WTC11 (cell line): Measurements from ENCODE around the gene HNRNPC. TPM values are rescaled to one million over a fixed set of nuclear protein-coding genes. Genes with fewer than 3 reads are reported as not detected.

Experiments used
- ATAC-seq: fragments of 200-7000 bp; cut with Tn5 transposase; 2 replicates; pipeline ENCODE4 v1.10.0; 2021; ENCODE audit warnings: mild to moderate bottlenecking, moderate library complexity
- CTCF ChIA-PET: fragments of 300-600 bp; sonication (Branson Sonifier 250); formaldehyde crosslinking; loops from one replicate; lab custom pipeline; 2021; ENCODE audit warnings: antibody characterized with exemption; lab: Charles Lee
- POLR2A ChIA-PET: fragments of 350-600 bp; sonication (Branson Sonifier 250); formaldehyde crosslinking; loops from one replicate; lab custom pipeline; 2021; ENCODE audit warnings: antibody characterized with exemption; lab: Charles Lee
- DNase-seq: peaks from one replicate; pipeline ENCODE4 v3.0.0; 2021; ENCODE audit warnings: low spot score
- H3K27ac Mint-ChIP-seq: 2 replicates; pipeline ENCODE4 v1.8.0; 2021; ENCODE audit warnings: mixed read lengths
- H3K27me3 Mint-ChIP-seq: 2 replicates; pipeline ENCODE4 v1.8.0; 2021; ENCODE audit warnings: low read depth, mild to moderate bottlenecking, moderate library complexity, mixed read lengths
- H3K36me3 Mint-ChIP-seq: 2 replicates; pipeline ENCODE4 v1.8.0; 2021; ENCODE audit warnings: mixed read lengths
- H3K4me1 Mint-ChIP-seq: 2 replicates; pipeline ENCODE4 v1.8.0; 2022; ENCODE audit warnings: mixed read lengths
- H3K4me3 Mint-ChIP-seq: 2 replicates; pipeline ENCODE4 v1.8.0; 2021; ENCODE audit warnings: mild to moderate bottlenecking, moderate library complexity, mixed read lengths
- H3K9me3 Mint-ChIP-seq: 2 replicates; pipeline ENCODE4 v1.8.0; 2021; ENCODE audit warnings: mixed read lengths
- AFF4 ChIP-seq: sonication (generic); formaldehyde crosslinking; IDR thresholded peaks from 2 replicates; pipeline ENCODE4 v1.8.1; 2023; ENCODE audit warnings: mild to moderate bottlenecking, missing genetic modification reagents, borderline replicate concordance
- ATF2 ChIP-seq: sonication (generic); formaldehyde crosslinking; IDR thresholded peaks from 2 replicates; pipeline ENCODE4 v1.8.1; 2022; ENCODE audit warnings: low read depth, missing genetic modification reagents, borderline replicate concordance
- E2F1 ChIP-seq: sonication (generic); formaldehyde crosslinking; IDR thresholded peaks from 2 replicates; pipeline ENCODE4 v1.8.0; 2022; ENCODE audit warnings: mild to moderate bottlenecking, missing genetic modification reagents
- E2F4 ChIP-seq: sonication (generic); formaldehyde crosslinking; IDR thresholded peaks from 2 replicates; pipeline ENCODE4 v1.8.1; 2022; ENCODE audit warnings: low read depth, mild to moderate bottlenecking, moderate library complexity, missing genetic modification reagents, borderline replicate concordance
- IRF2 ChIP-seq: sonication (generic); formaldehyde crosslinking; IDR thresholded peaks from 2 replicates; pipeline ENCODE4 v1.8.0; 2022; ENCODE audit warnings: low read depth, missing genetic modification reagents, borderline replicate concordance
- NFATC4 ChIP-seq: fragments of 250-450 bp; sonication (Bioruptor Pico); IDR thresholded peaks from 2 replicates; pipeline ENCODE4 v1.9.0; 2021; ENCODE audit warnings: mild to moderate bottlenecking
- PRRX2 ChIP-seq: fragments of 250-450 bp; sonication (Bioruptor Pico); IDR thresholded peaks from 2 replicates; pipeline ENCODE4 v1.8.0; 2021; ENCODE audit warnings: mild to moderate bottlenecking
- ZNF425 ChIP-seq: fragments of 250-450 bp; sonication (Bioruptor Pico); conservative IDR thresholded peaks from 2 replicates; pipeline ENCODE4 v1.9.0; 2021; ENCODE audit warnings: mild to moderate bottlenecking
- total RNA-seq: library from RNA; stranded (reverse); gene quantifications from 3 replicates; pipeline ENCODE4 v1.2.3, GENCODE V29; 2021
- TF ChIP-seq, protein P1 (sequence below): fragments of 250-450 bp; sonication (Bioruptor Pico); IDR thresholded peaks from 2 replicates; pipeline ENCODE4 v1.8.0; 2021; ENCODE audit warnings: mild to moderate bottlenecking
- TF ChIP-seq, protein P2 (sequence below): sonication (generic); formaldehyde crosslinking; IDR thresholded peaks from 2 replicates; pipeline ENCODE4 v1.8.1; 2023; ENCODE audit warnings: mild to moderate bottlenecking, missing genetic modification reagents, moderate library complexity
- TF ChIP-seq, protein P3 (sequence below): fragments of 250-450 bp; sonication (Bioruptor Pico); IDR thresholded peaks from 2 replicates; pipeline ENCODE4 v1.9.0; 2021; ENCODE audit warnings: mild to moderate bottlenecking
- TF ChIP-seq, protein P4 (sequence below): sonication (generic); formaldehyde crosslinking; IDR thresholded peaks from 2 replicates; pipeline ENCODE4 v1.8.1; 2022; ENCODE audit warnings: missing genetic modification reagents, borderline replicate concordance

Gene HNRNPC
- total RNA-seq, 1 experiment from 2014 or later = 982 TPM

GRCh38 chr14:21200752-21201461, 68.3 kb downstream of the HNRNPC start:
- TF ChIP-seq, protein P1, sequence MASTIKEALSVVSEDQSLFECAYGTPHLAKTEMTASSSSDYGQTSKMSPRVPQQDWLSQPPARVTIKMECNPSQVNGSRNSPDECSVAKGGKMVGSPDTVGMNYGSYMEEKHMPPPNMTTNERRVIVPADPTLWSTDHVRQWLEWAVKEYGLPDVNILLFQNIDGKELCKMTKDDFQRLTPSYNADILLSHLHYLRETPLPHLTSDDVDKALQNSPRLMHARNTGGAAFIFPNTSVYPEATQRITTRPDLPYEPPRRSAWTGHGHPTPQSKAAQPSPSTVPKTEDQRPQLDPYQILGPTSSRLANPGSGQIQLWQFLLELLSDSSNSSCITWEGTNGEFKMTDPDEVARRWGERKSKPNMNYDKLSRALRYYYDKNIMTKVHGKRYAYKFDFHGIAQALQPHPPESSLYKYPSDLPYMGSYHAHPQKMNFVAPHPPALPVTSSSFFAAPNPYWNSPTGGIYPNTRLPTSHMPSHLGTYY (CRISPR knock-in tag) = 0 out of 2 replicates have a peak, but pooled peaks have one; percentile 57
- no peak for TF ChIP-seq E2F1 (CRISPR knock-in tag)
- no peak for TF ChIP-seq AFF4
- no peak for TF ChIP-seq ATF2 (CRISPR knock-in tag)
- no peak for TF ChIP-seq E2F4
- TF ChIP-seq, protein P2, sequence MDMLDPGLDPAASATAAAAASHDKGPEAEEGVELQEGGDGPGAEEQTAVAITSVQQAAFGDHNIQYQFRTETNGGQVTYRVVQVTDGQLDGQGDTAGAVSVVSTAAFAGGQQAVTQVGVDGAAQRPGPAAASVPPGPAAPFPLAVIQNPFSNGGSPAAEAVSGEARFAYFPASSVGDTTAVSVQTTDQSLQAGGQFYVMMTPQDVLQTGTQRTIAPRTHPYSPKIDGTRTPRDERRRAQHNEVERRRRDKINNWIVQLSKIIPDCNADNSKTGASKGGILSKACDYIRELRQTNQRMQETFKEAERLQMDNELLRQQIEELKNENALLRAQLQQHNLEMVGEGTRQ (CRISPR knock-in tag) = no peak
- TF ChIP-seq NFATC4 (CRISPR knock-in tag) = peak; percentile 61
- TF ChIP-seq, protein P3, sequence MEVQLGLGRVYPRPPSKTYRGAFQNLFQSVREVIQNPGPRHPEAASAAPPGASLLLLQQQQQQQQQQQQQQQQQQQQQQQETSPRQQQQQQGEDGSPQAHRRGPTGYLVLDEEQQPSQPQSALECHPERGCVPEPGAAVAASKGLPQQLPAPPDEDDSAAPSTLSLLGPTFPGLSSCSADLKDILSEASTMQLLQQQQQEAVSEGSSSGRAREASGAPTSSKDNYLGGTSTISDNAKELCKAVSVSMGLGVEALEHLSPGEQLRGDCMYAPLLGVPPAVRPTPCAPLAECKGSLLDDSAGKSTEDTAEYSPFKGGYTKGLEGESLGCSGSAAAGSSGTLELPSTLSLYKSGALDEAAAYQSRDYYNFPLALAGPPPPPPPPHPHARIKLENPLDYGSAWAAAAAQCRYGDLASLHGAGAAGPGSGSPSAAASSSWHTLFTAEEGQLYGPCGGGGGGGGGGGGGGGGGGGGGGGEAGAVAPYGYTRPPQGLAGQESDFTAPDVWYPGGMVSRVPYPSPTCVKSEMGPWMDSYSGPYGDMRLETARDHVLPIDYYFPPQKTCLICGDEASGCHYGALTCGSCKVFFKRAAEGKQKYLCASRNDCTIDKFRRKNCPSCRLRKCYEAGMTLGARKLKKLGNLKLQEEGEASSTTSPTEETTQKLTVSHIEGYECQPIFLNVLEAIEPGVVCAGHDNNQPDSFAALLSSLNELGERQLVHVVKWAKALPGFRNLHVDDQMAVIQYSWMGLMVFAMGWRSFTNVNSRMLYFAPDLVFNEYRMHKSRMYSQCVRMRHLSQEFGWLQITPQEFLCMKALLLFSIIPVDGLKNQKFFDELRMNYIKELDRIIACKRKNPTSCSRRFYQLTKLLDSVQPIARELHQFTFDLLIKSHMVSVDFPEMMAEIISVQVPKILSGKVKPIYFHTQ (CRISPR knock-in tag) = 0 out of 2 replicates have a peak, but pooled peaks have one; percentile 31
- TF ChIP-seq, protein P4, sequence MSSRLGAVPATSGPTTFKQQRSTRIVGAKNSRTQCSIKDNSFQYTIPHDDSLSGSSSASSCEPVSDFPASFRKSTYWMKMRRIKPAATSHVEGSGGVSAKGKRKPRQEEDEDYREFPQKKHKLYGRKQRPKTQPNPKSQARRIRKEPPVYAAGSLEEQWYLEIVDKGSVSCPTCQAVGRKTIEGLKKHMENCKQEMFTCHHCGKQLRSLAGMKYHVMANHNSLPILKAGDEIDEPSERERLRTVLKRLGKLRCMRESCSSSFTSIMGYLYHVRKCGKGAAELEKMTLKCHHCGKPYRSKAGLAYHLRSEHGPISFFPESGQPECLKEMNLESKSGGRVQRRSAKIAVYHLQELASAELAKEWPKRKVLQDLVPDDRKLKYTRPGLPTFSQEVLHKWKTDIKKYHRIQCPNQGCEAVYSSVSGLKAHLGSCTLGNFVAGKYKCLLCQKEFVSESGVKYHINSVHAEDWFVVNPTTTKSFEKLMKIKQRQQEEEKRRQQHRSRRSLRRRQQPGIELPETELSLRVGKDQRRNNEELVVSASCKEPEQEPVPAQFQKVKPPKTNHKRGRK = no peak
- TF ChIP-seq ZNF425 = peak; percentile 39; the same call in 1 of the 2 replicates
- TF ChIP-seq IRF2 = no peak
- 0 out of 2 replicates have a peak, but pooled peaks have one; percentile 60 for TF ChIP-seq PRRX2 (CRISPR knock-in tag)
- POLR2A ChIA-PET = no interaction called here
- peaks cover 12% of the 10 kb centered on the region for H3K9me3 Mint-ChIP-seq
- peak overlapping the region; percentile 24; the same call in 1 of the 2 replicates for H3K27ac Mint-ChIP-seq
- H3K36me3 Mint-ChIP-seq = no peaks in the 10 kb centered on the region
- CTCF ChIA-PET = no interaction called here
- ATAC-seq = no peak
- no peak for DNase-seq
- H3K27me3 Mint-ChIP-seq = no peaks in the 10 kb centered on the region
- H3K4me3 Mint-ChIP-seq = no peak overlapping the region
- peaks cover 23% of the 10 kb centered on the region for H3K4me1 Mint-ChIP-seq
